ENCODE measurements around the gene GGT1.

Gene GGT1

DNA sequence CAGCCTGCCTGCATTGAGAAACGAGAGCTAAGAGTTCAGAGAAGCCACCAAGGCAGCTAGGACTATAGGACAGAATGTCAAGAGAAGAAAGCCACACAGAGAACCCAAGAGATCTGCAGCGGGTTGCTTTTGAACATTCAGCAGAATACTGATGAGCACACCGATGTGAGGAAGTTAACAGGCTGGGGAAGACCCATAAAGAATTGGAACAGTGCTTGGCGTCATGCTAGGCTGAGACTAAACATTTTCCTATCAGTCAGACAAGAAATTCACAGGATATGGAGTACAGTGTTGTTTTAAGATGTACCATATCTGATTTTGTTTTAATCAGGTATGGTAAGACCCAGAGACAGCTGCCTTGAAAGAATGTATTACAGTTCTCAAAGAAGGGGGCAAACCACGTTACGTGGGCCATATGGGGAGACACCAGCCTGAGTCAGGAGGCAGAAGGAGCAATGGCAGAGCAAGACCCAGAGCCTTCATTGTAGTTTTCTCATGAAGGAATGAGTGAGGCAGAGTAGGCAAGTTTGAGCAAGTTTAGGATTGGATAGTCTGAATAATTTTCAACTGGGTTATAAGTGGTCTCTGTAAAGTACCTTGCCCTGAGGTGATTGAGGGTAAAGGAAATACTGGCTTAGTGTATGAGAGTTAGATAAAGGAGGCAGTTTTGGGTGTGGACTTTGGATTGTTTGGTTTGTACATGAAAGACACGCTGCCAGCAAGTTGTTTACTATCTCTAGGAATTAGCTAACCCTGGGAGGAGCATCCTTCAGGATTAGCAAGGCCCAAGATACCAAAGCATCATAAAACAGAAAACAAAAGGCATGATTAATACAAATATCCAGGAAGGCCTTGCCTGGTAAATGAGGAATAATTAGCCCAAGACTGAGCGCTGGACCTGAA is 24.4 kb upstream of the GGT1 start:
- TF ChIP-seq, protein P1, sequence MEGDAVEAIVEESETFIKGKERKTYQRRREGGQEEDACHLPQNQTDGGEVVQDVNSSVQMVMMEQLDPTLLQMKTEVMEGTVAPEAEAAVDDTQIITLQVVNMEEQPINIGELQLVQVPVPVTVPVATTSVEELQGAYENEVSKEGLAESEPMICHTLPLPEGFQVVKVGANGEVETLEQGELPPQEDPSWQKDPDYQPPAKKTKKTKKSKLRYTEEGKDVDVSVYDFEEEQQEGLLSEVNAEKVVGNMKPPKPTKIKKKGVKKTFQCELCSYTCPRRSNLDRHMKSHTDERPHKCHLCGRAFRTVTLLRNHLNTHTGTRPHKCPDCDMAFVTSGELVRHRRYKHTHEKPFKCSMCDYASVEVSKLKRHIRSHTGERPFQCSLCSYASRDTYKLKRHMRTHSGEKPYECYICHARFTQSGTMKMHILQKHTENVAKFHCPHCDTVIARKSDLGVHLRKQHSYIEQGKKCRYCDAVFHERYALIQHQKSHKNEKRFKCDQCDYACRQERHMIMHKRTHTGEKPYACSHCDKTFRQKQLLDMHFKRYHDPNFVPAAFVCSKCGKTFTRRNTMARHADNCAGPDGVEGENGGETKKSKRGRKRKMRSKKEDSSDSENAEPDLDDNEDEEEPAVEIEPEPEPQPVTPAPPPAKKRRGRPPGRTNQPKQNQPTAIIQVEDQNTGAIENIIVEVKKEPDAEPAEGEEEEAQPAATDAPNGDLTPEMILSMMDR (IDR thresholded peaks at IDR 0.05; ENCODE audit: borderline replicate concordance, insufficient read depth, low read depth, low read length), result no peak
- H3K4me3 ChIP-seq (ENCODE audit: low read depth, low read length), result no peak overlapping the region

DNA sequence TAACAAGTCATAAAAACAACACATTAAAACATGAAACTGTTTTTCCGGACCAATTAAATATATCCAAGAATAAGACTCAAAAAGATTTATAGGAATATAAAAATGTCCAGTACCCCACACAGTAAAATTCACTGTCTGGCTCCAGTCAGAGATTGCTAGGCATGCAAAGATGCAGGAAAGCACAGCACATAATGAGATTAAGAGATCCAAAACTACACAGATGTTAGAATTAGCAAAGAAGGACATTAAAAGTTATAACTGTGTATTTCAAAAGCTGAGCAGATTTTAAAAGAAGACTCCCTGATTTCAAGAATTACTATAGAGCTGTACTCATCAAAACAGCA is 23.8 kb upstream of the GGT1 start:
- TF ChIP-seq, protein P1 (IDR thresholded peaks at IDR 0.05; ENCODE audit: borderline replicate concordance, insufficient read depth, low read depth, low read length), result no peak
- H3K4me3 ChIP-seq (ENCODE audit: low read depth, low read length), result no peak overlapping the region

DNA sequence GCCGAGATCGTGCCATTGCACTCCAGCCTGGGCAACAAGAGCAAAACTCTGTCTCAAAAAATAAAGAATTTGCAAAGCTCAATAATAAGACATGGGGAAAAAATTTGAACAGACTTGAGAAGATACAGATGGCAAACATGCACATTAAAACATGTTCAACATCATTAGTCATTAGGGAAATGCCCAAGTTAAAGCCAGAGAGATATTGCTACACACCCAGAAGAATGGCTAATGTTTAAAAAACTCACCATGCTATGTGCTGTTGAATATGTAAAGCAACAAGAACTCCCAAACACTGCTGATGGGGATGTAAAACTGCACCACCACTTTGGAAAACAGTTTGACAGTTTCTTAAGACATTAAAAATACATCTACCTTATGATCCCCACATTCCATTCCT is 22.7 kb upstream of the GGT1 start:
- TF ChIP-seq, protein P1 (IDR thresholded peaks at IDR 0.05; ENCODE audit: borderline replicate concordance, insufficient read depth, low read depth, low read length), result no peak
- no peak overlapping the region for H3K4me3 ChIP-seq (ENCODE audit: low read depth, low read length)

DNA sequence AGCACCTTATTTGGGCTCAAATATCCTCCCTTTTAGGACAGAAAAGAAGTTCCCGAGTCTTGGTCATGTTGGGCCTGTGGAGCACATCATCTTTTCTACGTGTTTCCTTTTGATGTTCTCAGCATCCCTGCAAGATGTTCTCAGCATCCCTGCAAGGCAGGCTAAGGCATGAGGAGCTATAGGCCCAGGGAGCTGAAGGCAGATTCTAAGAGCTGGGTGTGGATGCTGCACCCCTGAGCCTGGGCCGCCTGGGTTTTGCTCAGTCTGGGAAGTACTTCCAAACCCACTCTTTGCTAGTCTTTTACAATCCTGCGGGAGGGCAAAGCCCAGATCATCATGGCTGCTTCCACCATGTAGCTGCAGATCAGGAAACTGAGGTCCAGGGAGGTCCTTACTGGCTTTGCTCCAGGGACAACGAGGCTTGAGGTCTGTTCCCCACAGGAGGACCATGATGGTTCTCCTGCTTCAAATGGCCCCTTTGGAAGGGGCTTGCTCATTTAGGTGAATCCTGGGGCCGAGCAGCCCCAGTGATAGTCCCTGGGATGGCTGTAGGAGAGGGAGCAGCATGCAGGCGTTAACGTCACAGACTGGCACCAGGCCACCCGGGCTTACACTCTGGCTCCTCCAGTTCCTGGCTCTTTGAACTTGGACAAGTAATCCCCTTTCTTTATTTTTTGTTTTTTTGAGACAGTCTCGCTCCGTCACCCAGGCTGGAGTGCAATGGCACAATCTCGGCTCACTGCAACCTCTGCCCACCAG is 20.8 kb upstream of the GGT1 start:
- H3K4me3 ChIP-seq (ENCODE audit: low read depth, low read length), result no peak overlapping the region
- TF ChIP-seq, protein P1 (IDR thresholded peaks at IDR 0.05; ENCODE audit: borderline replicate concordance, insufficient read depth, low read depth, low read length), result no peak

DNA sequence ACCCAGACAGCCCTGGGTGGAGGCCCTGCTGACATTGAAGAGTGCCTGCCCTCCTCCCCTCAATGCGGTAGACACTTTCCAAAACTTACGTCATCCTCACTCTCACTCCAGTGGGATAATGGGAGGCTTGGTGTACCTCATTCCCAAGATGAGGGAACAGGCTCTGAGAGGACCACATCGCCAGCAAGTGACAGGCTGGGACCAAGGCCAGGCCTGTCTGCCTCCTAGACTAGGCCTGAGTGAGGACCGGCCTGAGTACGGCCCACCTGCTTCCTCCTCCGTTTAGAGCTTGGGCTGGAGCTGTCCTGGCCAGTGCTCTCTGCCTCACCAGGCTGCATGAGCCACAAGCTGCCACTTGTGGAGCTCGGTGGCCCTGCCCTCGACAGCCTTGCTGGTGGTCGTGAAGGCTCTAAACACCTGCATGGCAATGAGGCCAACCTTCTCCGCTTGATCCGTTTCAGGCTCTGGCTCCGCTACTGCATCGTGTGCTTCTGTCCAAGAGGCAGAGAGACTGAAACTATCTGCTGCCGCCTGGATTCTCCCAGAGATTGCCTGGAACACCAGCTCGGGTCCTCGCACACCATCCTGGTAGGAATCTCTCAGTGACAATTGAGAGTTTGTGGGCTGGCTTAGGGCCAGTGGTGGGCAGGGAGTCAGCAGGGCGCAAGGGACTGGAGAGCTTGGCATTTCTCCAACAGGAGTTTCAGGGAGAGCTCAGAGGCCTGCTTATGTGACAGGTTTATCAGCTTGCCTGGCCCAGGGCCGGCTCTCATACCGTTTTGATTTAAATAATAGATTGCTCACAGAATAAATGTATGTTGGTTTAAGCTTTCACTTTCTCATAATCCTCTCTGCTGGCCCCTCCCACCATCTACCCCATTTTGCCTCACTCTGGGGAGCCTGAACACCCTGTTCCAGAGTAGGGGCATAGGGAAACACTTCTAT is 19.5 kb upstream of the GGT1 start:
- TF ChIP-seq, protein P1 (IDR thresholded peaks at IDR 0.05; ENCODE audit: borderline replicate concordance, insufficient read depth, low read depth, low read length), result no peak
- H3K4me3 ChIP-seq (ENCODE audit: low read depth, low read length), result no peak overlapping the region

DNA sequence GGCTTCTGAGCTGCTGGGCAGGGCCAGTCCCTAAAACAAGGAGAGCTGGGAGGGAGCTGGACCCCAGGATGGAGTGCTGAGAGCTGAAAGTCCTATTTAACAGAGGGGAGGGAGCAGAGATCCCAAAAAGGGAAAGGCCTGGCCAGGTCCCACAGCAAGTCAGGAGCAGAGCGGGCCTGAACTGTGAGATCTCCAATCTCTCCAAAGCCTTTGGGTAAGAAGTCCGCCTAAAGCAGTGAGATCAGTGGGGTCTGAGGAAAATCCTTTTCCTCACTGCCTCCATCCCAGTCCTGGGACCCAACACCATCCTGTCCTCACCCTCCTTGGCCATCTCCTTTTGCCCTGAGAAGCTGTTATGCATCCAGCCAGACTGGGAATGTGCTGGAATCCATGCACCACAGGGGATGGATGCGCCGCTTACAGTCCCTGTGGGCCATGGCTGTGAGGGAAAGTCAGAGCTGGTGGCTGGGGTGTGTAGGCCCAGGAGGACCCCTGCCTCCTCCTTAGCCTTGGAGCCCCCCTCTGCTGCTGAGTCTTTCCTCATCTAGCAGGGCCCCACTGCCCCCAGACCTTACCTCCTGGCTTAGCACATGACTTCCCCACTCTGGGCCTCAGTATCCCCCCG is 18.7 kb upstream of the GGT1 start:
- no peak overlapping the region for H3K4me3 ChIP-seq (ENCODE audit: low read depth, low read length)
- TF ChIP-seq, protein P1 (IDR thresholded peaks at IDR 0.05; ENCODE audit: borderline replicate concordance, insufficient read depth, low read depth, low read length), result no peak

All from GM12875 (cell line).